Stimulated activated naive CD8-positive, alpha-beta T cell treated with anti-CD3 and anti-CD28 coated beads, Interleukin-15, amount 100 ng/mL, for 72 hours (primary cell): ENCODE measurements around the gene GGA2.
"Not testable (repeated sequence)": the region's sequence is repeated elsewhere in the genome, so short reads cannot be mapped to it uniquely, and the experiment has no call there.

Experiments used
- ATAC-seq: fragments of 150-1000 bp; cut with Tn5 transposase; 2 replicates; pipeline ENCODE4 v1.10.0; 2021; ENCODE audit warnings: mild to moderate bottlenecking, moderate library complexity
- DNase-seq, 2 donors: peaks; one replicate each; pipeline ENCODE4 v3.0.0; 2021 to 2022
- H3K27ac Mint-ChIP-seq, 2 donors: one replicate each; pipeline ENCODE4 v1.8.0; 2022; ENCODE audit warnings: mild to moderate bottlenecking in 2 of 2, mixed read lengths in 2 of 2, moderate library complexity in 2 of 2
- H3K27me3 Mint-ChIP-seq: one replicate; pipeline ENCODE4 v1.8.0; 2022; ENCODE audit warnings: mixed read lengths
- H3K4me1 Mint-ChIP-seq: one replicate; pipeline ENCODE4 v1.8.0; 2022; ENCODE audit warnings: mild to moderate bottlenecking, mixed read lengths
- H3K4me3 Mint-ChIP-seq, 2 donors: one replicate each; pipeline ENCODE4 v1.8.0; 2022; ENCODE audit warnings: mild to moderate bottlenecking in 2 of 2, mixed read lengths in 2 of 2, moderate library complexity in 1 of 2
- H3K9me3 Mint-ChIP-seq, 2 donors: one replicate each; pipeline ENCODE4 v1.8.0; 2022; ENCODE audit warnings: mixed read lengths in 2 of 2

Gene GGA2

GRCh38 chr16:23480257-23480656, 30.0 kb downstream of the GGA2 start:
- DNase-seq (no peak), ATAC-seq (no peak)
- no peak overlapping the region for H3K27ac Mint-ChIP-seq
- no peak overlapping the region for H3K4me3 Mint-ChIP-seq
- no peaks in the 10 kb centered on the region for H3K4me1 Mint-ChIP-seq
- H3K27me3 Mint-ChIP-seq: no peaks in the 10 kb centered on the region
- H3K9me3 Mint-ChIP-seq: no peaks in the 10 kb centered on the region

- peak overlapping the region in 1 of 2 donors; percentile 75 for H3K27ac Mint-ChIP-seq
- no peaks in the 10 kb centered on the region for H3K9me3 Mint-ChIP-seq
- no peaks in the 10 kb centered on the region for H3K4me1 Mint-ChIP-seq
- DNase-seq (no peak), ATAC-seq (no peak)
- H3K27me3 Mint-ChIP-seq: no peaks in the 10 kb centered on the region
- H3K4me3 Mint-ChIP-seq: no peak overlapping the region
Observed at GRCh38 chr16:23479138-23479537, 31.2 kb downstream of the GGA2 start.

- no peak for DNase-seq
- no peak for ATAC-seq
- no peaks in the 10 kb centered on the region for H3K27me3 Mint-ChIP-seq
- H3K27ac Mint-ChIP-seq: peak overlapping the region in 1 of 2 donors; percentile 42
- H3K4me3 Mint-ChIP-seq: no peak overlapping the region
- no peaks in the 10 kb centered on the region for H3K9me3 Mint-ChIP-seq
- no peaks in the 10 kb centered on the region for H3K4me1 Mint-ChIP-seq
Observed at GRCh38 chr16:23478566-23478965, 31.7 kb downstream of the GGA2 start.

- DNase-seq: no peak
- peak overlapping the region in 1 of 2 donors; percentile 72 for H3K27ac Mint-ChIP-seq
- H3K4me1 Mint-ChIP-seq: no peaks in the 10 kb centered on the region
Observed at GRCh38 chr16:23476289-23476688, 34.0 kb downstream of the GGA2 start.

GRCh38 chr16:23469814-23470213, 40.5 kb downstream of the GGA2 start:
- Mint-ChIP-seq H3K27ac (peak overlapping the region; percentile 11 to 31), H3K4me1 (no peaks in the 10 kb centered on the region)
- ATAC-seq: no peak

More at GRCh38 chr16:23476289-23476688, 34.0 kb downstream of the GGA2 start:
- ATAC-seq: no peak
- H3K4me3 Mint-ChIP-seq: no peak overlapping the region
- no peaks in the 10 kb centered on the region for H3K9me3 Mint-ChIP-seq
- no peaks in the 10 kb centered on the region for H3K27me3 Mint-ChIP-seq

GRCh38 chr16:23466162-23466885, 44.0 kb downstream of the GGA2 start:
- Mint-ChIP-seq H3K4me1 (no peaks in the 10 kb centered on the region), H3K27me3 (no peaks in the 10 kb centered on the region), H3K27ac (peak overlapping the region in 1 of 2 donors; percentile 27), H3K9me3 (no peaks in the 10 kb centered on the region), H3K4me3 (no peak overlapping the region)
- DNase-seq (no peak), ATAC-seq (no peak)

More at GRCh38 chr16:23469814-23470213, 40.5 kb downstream of the GGA2 start:
- DNase-seq: no peak
- Mint-ChIP-seq H3K9me3 (no peaks in the 10 kb centered on the region), H3K4me3 (no peak overlapping the region), H3K27me3 (no peaks in the 10 kb centered on the region)

GRCh38 chr16:23465179-23465578, 45.1 kb downstream of the GGA2 start:
- Mint-ChIP-seq H3K4me3 (no peak overlapping the region), H3K27ac (no peak overlapping the region), H3K4me1 (no peaks in the 10 kb centered on the region), H3K27me3 (no peaks in the 10 kb centered on the region), H3K9me3 (no peaks in the 10 kb centered on the region)
- DNase-seq (no peak), ATAC-seq (no peak)

- Mint-ChIP-seq H3K27ac (no peak overlapping the region), H3K4me1 (no peaks in the 10 kb centered on the region), H3K9me3 (no peaks in the 10 kb centered on the region), H3K27me3 (no peaks in the 10 kb centered on the region), H3K4me3 (no peak overlapping the region)
- no peak for ATAC-seq
- no peak for DNase-seq
Observed at GRCh38 chr16:23464196-23464595, 46.1 kb downstream of the GGA2 start.

- not testable (repeated sequence) for ATAC-seq, H3K4me1 Mint-ChIP-seq, H3K27me3 Mint-ChIP-seq, H3K27ac Mint-ChIP-seq, DNase-seq, H3K4me3 Mint-ChIP-seq, H3K9me3 Mint-ChIP-seq
Observed at GRCh38 chr16:23462994-23463393, 47.3 kb downstream of the GGA2 start.

- no peak for DNase-seq
- Mint-ChIP-seq H3K4me3 (peak overlapping the region; percentile 88 to 97), H3K9me3 (no peaks in the 10 kb centered on the region), H3K27ac (peak overlapping the region; percentile 76 to 90), H3K27me3 (no peaks in the 10 kb centered on the region), H3K4me1 (peaks cover 38% of the 10 kb centered on the region)
- ATAC-seq: no peak
Observed at GRCh38 chr16:23453338-23454052, 56.8 kb downstream of the GGA2 start.

- Mint-ChIP-seq H3K27ac (peak within 1 kb of the TSS; percentile 90 to 98), H3K4me1 (peaks cover 38% of the 10 kb centered on the region), H3K27me3 (no peaks in the 10 kb centered on the region), H3K4me3 (peak within 1 kb of the TSS; percentile 88 to 97), H3K9me3 (no peaks in the 10 kb centered on the region)
- ATAC-seq (peak; percentile 97), DNase-seq (peak; percentile 85 to 88)
Observed at GRCh38 chr16:23452572-23453337, 57.5 kb downstream of the GGA2 start, which contains the start of gene COG7. TSS of gene COG7 (minus strand) at chr16:23453189. CDS start at chr16:23452994, 195 bp downstream.

GRCh38 chr16:23452221-23452571, 58.1 kb downstream of the GGA2 start:
- Mint-ChIP-seq H3K4me1 (peaks cover 38% of the 10 kb centered on the region), H3K27ac (peak overlapping the region; percentile 90 to 98), H3K4me3 (peak overlapping the region; percentile 88 to 97), H3K9me3 (no peaks in the 10 kb centered on the region), H3K27me3 (no peaks in the 10 kb centered on the region)
- DNase-seq (no peak), ATAC-seq (no peak)

- H3K27me3 Mint-ChIP-seq: no peaks in the 10 kb centered on the region
- H3K4me1 Mint-ChIP-seq: peaks cover 29% of the 10 kb centered on the region
- ATAC-seq (no peak), DNase-seq (no peak)
- H3K27ac Mint-ChIP-seq: no peak overlapping the region
- no peaks in the 10 kb centered on the region for H3K9me3 Mint-ChIP-seq
- no peak overlapping the region for H3K4me3 Mint-ChIP-seq
Observed at GRCh38 chr16:23448392-23448791, 61.9 kb downstream of the GGA2 start.

GRCh38 chr16:23437542-23437941, 72.8 kb downstream of the GGA2 start:
- not testable (repeated sequence) for H3K4me3 Mint-ChIP-seq, H3K9me3 Mint-ChIP-seq, H3K4me1 Mint-ChIP-seq, ATAC-seq, DNase-seq, H3K27me3 Mint-ChIP-seq, H3K27ac Mint-ChIP-seq

- no peaks in the 10 kb centered on the region for H3K4me1 Mint-ChIP-seq
- H3K27me3 Mint-ChIP-seq: no peaks in the 10 kb centered on the region
- ATAC-seq (no peak), DNase-seq (no peak)
- no peak overlapping the region for H3K4me3 Mint-ChIP-seq
- H3K9me3 Mint-ChIP-seq: no peaks in the 10 kb centered on the region
- no peak overlapping the region for H3K27ac Mint-ChIP-seq
Observed at GRCh38 chr16:23436951-23437350, 73.3 kb downstream of the GGA2 start.

- ATAC-seq (peak; percentile 89), DNase-seq (peak; percentile 55 to 63)
- H3K9me3 Mint-ChIP-seq: no peaks in the 10 kb centered on the region
- H3K27me3 Mint-ChIP-seq: no peaks in the 10 kb centered on the region
- peak overlapping the region in 1 of 2 donors; percentile 54 for H3K27ac Mint-ChIP-seq
- H3K4me1 Mint-ChIP-seq: no peaks in the 10 kb centered on the region
- H3K4me3 Mint-ChIP-seq: no peak overlapping the region
Observed at GRCh38 chr16:23435500-23435899, 74.8 kb downstream of the GGA2 start.
